NCI-H2171 treated with DMSO at 0.1 percent for 48 hours (cell line): ENCODE measurements around the gene TOP1.
"Not testable (repeated sequence)": the region's sequence is repeated elsewhere in the genome, so short reads cannot be mapped to it uniquely, and the experiment has no call there.

Source experiments
- DNase-seq: peaks from one replicate; lab custom pipeline; 2025; lab: John Stamatoyannopoulos, UW

The TOP1 gene

GRCh38 chr20:41094353-41095055 lies 65.9 kb downstream of the TOP1 start:
- no peak for DNase-seq

- peak; percentile 66 for DNase-seq
Observed at GRCh38 chr20:41095110-41095969, 66.7 kb downstream of the TOP1 start.

- no peak for DNase-seq
Observed at GRCh38 chr20:41098703-41099250, 70.2 kb downstream of the TOP1 start.

DNA sequence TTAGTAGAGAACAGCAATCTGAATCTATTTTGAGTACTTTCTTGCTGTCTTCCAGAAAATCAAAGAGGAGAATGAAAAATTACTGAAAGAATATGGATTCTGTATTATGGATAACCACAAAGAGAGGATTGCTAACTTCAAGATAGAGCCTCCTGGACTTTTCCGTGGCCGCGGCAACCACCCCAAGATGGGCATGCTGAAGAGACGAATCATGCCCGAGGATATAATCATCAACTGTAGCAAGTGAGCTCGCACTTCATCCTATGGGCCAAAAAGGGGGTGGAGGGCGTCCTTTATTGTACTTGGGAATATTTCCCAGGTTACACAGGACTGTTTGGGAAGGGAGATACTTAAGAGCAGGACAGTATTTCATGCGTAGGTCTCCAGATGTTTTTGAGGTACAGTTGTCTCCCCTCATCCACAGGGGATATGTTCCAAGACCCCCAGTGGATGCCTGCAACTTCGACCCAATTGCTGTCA lies 71.4 kb downstream of the TOP1 start:
- no peak for DNase-seq

DNA sequence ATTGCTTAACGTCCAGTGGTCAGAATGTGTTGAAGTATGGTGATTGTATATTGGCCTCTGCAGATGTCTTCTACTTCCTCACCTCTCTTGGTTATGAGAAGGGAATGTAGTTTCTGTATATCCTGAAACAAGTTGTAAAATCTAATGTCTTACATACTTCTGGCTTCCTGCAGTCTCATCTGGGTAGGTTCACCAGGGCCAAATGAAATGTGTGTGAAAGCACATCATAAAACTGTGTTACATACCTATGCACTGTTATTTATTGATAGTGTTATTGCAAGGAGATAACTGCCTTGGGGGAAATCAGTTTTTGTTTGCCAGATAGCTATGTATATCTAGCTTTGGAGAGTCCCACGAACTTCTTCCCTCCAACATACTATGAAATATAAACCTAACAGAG lies 73.0 kb downstream of the TOP1 start:
- no peak for DNase-seq

- no peak for DNase-seq
Observed at GRCh38 chr20:41108531-41108930, 79.9 kb downstream of the TOP1 start.

DNA sequence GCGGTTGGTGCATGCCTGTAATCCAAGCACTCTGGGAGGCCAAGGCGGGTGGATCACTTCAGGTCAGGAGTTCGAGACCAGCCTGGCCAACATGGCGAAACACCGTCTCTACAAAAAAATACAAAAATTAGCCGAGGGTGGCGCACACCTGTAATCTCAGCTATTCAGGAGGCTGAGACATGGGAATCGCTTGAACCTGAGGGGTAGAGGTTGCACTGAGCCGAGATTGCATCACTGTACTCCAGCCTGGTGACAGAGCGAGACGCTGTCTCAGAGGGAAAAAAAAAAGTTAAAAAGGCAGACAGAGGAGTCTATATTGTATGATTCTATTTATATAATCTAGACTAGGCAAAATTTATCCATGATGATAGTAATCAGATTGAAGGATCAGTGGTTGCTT lies 81.4 kb downstream of the TOP1 start:
- DNase-seq: no peak

DNA sequence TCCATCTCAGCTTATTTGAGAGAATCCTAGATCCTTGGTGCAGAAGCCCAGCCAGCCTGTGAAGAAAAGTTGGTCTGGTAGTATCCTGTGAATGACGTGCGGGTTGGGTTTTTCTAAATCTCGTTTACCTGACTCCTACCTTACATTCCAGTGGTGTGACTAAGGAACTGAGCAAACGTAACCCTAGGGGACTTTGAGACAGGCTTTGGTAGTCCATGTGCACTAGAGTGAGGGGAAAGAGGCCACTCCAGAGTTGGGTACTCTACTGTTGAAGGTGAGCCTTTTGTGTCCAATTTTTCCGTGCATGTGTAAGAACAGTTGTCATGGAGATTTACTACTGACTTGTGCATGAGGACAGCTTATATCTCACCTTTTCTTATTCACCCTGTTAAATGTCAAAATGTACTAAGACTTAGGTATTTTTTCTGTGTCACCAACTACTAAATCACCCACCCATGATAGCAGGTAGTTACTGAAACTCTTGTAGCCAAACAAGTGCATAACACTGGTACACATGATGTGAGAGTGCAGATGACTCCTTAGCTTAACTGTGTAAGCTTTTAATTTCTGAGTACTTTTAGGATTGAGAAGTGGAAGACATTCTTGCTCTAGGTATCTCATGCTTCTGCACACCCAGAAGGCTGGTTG lies 82.4 kb downstream of the TOP1 start:
- no peak for DNase-seq

- DNase-seq: no peak
Observed at GRCh38 chr20:41111578-41111951, 82.9 kb downstream of the TOP1 start.

DNA sequence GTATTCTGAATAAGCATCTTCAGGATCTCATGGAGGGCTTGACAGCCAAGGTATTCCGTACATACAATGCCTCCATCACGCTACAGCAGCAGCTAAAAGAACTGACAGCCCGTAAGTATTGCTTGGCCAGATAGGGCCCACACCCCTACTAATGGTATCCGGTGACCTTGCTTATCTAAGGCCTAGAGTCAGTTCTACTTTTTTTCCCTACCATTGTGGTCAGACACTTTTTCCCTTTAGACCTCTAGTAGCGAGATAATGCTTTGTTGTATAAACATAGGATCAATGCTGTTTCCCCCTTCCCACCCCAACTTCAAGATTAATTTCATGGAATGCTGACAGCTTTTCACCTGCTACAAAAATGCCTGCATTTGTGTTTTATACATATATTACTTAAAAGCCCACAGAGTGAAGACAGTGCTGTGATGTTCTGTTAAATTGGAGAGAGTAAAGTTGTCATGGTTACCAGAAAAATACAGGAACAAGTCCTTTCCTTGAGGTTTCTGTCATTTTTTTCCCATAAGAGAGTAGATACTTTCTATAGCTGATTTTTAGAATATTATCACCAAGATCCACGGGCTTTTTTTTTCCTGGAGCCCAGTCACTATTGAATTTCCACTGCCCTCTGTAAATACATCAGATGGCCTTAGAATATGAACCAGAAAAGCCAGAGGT lies 87.8 kb downstream of the TOP1 start:
- no peak for DNase-seq

DNA sequence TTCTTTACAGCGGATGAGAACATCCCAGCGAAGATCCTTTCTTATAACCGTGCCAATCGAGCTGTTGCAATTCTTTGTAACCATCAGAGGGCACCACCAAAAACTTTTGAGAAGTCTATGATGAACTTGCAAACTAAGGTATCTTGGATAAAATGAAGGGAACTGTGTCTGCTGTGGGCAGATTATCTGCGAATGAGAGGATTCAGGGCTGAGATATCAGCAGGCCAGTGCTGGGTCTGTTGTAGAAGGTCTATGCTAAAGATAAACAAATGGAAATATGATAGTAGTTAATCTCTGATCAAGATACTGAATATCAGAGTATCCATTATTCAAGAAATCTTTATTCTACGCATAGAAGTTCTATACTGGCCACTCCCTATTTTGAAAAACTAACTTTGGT lies 89.5 kb downstream of the TOP1 start:
- not testable (repeated sequence) for DNase-seq

DNA sequence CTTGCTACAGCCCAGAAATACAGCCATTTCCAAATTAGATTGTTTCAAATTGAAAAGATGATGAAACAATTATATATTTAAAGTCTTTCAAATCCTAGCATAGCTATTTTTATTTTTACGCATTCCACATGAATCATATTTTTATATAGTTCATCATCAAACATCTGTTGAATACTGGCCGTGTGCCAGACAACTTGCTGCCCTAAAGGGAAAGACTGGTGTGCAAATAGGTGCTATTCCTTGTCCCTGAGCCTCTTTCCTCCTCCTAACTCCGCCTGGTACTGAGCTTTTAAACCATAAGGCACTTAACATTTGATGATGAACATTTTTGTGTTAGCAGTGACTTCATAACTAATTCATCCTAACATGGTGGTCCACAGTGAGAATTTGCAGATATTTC lies 90.0 kb downstream of the TOP1 start:
- no peak for DNase-seq

DNA sequence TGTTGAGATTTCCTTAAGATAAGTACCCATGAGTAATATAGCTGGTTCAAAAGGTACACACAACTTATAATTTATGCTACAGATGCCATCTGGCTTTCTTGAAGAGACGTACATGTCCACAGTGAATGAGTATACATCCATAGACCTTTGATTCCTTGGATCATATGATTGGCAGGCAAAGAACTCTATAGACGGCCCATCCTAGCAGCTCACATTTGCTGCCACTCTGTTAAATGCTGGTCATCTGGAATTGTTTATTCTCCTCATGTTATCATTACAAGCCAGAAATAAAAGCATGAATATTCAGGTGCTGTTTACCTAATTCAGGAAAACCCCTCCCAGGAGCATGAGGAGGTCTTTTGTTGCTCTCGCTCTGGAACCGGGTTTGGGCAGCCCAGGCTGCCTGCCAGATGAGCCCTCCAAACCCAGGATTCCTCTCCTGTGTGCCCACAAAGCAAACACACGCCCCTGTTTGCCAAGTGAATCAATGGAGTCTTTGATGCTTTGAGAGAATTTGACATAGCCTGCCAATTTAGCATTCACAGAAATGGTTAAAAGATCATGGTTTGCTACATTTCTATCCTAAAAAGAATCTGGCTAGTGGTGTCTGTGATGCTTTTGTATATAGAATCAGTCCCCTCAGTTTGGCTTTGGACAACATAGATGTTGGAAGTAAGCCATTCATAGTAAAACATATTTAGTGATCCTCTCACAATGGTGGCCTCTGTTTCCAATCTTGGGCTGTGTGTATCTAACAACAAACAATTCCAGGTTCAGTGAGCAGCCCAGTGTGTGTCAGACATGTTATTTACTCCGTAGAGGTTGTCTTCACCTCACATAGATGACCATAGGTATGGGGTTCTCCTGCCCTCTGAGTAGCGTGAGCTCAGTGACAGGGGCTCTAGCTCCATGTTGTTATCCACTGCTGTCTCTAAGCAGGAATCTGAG lies 91.3 kb downstream of the TOP1 start:
- no peak for DNase-seq

- DNase-seq: no peak
Observed at GRCh38 chr20:41121399-41121798, 92.8 kb downstream of the TOP1 start.

GRCh38 chr20:41123631-41124030 lies 95.0 kb downstream of the TOP1 start:
- DNase-seq: no peak

DNA sequence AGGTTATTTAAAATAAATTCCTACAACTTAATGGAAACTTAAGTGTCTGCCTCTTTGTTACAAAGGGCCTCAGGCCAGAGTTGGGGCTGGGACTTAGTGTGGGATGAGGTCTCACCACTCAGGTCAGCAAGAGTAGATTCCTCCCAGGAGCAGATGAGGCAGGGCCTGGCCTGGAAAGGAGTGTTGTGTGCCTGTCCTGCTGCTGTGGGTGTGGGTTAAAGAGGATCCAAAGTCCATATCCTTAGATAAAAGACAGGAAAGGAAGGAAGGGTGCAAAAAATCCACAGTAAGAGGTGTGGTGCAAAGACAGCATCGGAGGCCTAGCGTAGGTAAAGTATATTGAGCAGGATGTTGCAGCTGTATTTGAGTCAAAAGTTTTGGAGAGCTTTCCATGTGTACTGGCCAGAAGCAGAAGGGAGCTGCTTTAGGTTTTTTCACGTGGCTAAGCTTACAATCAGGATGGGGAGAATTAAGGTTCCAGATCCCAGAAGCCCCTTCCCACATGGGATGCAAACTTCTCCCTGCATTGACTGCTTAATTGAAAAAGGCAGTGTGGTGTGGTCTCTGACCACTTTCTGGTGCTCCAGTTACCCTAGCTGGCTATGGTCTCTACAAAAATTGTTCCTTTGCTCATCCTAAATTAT lies 96.0 kb downstream of the TOP1 start:
- no peak for DNase-seq

DNA sequence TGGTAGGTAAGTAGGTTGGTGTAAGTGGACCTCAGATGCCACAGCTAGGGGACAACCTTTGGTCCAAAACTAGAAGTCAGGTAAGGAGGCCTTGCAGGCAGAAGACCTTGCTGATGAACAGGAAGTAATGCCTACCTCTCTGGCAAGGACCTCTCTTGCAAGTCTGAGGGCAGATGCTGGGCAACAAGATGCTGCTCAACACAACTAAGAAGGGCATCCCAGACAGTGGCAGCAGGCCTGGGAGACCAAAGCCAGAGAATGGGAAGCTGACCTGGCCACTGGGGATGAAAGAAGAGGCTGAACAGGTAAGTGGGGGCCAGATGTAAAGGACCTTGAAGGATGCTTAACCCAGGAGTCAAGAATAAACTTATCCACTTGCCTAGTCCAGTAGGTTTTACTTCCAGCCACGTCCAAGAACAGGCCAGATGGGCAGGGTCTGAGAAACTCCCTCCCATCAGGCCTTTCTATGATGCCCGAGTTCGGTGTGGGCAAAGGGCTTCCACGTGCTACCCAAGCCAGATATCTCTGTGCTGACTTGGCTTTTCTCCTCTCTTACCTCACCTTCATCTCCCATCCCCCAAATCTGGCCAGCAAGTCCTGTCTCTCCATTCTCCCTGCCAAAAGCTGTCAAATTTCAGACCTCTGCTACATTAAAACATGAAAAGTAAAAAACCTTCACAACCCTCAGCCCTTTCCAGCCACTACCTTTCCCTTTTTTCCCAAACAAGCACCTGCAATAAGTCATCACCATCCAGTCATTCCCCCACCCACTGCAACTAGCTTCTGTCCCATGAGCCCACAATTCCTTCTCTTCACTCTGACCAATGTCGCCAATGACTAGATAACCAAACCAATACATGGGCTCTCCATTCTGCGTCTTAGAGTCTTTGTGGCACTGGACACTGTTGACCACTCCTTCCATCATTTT lies 97.2 kb downstream of the TOP1 start:
- no peak for DNase-seq

DNA sequence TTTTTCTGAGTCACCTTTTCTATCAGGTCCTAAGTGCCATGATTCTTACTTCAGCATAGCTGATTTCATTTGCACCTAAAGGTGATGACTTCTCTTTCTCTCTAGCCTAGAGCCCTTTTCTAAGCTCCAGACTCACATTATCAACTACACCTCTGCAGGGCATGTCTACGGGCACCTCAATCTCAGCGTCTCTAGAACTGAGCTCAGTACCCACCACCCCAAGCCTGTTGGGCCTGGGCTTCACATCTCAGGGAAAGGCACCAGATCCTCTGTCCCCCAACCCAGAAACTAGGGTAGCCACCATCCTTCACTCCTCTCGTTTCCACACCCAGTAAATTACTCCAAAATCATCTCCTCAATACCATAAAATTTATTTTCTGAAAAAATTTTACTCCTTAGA lies 98.1 kb downstream of the TOP1 start:
- no peak for DNase-seq

DNA sequence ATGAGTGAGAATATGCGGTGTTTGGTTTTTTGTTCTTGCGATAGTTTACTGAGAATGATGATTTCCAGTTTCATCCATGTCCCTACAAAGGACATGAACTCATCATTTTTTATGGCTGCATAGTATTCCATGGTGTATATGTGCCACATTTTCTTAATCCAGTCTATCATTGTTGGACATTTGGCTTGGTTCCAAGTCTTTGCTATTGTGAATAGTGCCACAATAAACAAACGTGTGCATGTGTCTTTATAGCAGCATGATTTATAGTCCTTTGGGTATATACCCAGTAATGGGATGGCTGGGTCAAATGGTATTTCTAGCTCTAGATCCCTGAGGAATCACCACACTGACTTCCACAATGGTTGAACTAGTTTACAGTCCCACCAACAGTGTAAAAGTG lies 99.7 kb downstream of the TOP1 start:
- not testable (repeated sequence) for DNase-seq
